BE2C (cell line): ENCODE measurements around the gene TTI1.
"Not testable (repeated sequence)": the region's sequence is repeated elsewhere in the genome, so short reads cannot be mapped to it uniquely, and the experiment has no call there.

ENCODE experiments used
- DNase-seq: peaks from one replicate; pipeline ENCODE4 v3.0.0-alpha.2; 2020
- H3K27me3 ChIP-seq: fragments of 250-450 bp; sonication (Bioruptor Pico); 2 replicates; pipeline ENCODE4 v1.5.1; 2020; ENCODE audit warnings: mild to moderate bottlenecking
- H3K36me3 ChIP-seq: fragments of 250-450 bp; sonication (Bioruptor Pico); 2 replicates; pipeline ENCODE4 v1.5.1; 2020; ENCODE audit warnings: mild to moderate bottlenecking
- H3K4me1 ChIP-seq: fragments of 250-450 bp; sonication (Bioruptor Pico); 2 replicates; pipeline ENCODE4 v1.5.1; 2020
- H3K4me3 ChIP-seq: 2 replicates; pipeline ENCODE4 v1.5.1; 2011; ENCODE audit warnings: low read depth, low read length
- H3K9me3 ChIP-seq: fragments of 250-450 bp; sonication (Bioruptor Pico); 2 replicates; pipeline ENCODE4 v1.5.1; 2020
- TF ChIP-seq, protein P1 (sequence below): IDR thresholded peaks from 2 replicates; pipeline ENCODE4 v1.5.1; 2012; ENCODE audit warnings: mild to moderate bottlenecking, low read depth, low read length

TTI1 gene

GRCh38 chr20:38011696-38012095 lies 21.6 kb downstream of the TTI1 start:
- Histone ChIP-seq H3K4me3 (no peak overlapping the region), H3K27me3 (no peaks in the 10 kb centered on the region), H3K36me3 (peaks cover 57% of the 10 kb centered on the region), H3K4me1 (peaks cover 9% of the 10 kb centered on the region), H3K9me3 (no peaks in the 10 kb centered on the region)
- DNase-seq = no peak
- TF ChIP-seq, protein P1, sequence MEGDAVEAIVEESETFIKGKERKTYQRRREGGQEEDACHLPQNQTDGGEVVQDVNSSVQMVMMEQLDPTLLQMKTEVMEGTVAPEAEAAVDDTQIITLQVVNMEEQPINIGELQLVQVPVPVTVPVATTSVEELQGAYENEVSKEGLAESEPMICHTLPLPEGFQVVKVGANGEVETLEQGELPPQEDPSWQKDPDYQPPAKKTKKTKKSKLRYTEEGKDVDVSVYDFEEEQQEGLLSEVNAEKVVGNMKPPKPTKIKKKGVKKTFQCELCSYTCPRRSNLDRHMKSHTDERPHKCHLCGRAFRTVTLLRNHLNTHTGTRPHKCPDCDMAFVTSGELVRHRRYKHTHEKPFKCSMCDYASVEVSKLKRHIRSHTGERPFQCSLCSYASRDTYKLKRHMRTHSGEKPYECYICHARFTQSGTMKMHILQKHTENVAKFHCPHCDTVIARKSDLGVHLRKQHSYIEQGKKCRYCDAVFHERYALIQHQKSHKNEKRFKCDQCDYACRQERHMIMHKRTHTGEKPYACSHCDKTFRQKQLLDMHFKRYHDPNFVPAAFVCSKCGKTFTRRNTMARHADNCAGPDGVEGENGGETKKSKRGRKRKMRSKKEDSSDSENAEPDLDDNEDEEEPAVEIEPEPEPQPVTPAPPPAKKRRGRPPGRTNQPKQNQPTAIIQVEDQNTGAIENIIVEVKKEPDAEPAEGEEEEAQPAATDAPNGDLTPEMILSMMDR = no peak

DNA sequence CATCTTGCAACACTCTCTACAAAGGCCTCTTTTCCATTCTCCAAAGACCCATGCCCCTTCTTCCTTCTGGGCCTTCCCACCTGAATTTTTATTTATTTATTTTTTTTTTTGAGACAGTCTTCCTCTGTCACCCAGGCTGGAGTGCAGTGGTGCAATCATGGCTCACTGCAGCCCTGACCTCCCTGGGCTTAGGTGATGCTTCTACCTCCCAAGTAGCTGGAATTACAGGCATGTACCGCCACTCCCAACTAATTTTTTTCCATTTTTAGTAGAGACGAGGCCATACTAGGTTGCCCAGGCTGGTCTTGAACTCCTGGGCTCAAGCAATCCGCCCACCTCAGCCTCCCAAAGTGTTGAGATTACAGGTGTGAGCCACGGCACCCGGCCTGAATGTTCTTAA lies 23.8 kb downstream of the TTI1 start:
- not testable (repeated sequence) for H3K4me3 ChIP-seq, H3K9me3 ChIP-seq, H3K27me3 ChIP-seq, H3K4me1 ChIP-seq, DNase-seq
- peaks cover 52% of the 10 kb centered on the region for H3K36me3 ChIP-seq

- Histone ChIP-seq H3K36me3 (peaks cover 47% of the 10 kb centered on the region), H3K4me1 (peaks cover 9% of the 10 kb centered on the region), H3K27me3 (no peaks in the 10 kb centered on the region), H3K9me3 (no peaks in the 10 kb centered on the region), H3K4me3 (no peak overlapping the region)
- TF ChIP-seq, protein P1 = no peak
- no peak for DNase-seq
These were observed 24.9 kb downstream of the TTI1 start for GRCh38 chr20:38008233-38008944.

DNA sequence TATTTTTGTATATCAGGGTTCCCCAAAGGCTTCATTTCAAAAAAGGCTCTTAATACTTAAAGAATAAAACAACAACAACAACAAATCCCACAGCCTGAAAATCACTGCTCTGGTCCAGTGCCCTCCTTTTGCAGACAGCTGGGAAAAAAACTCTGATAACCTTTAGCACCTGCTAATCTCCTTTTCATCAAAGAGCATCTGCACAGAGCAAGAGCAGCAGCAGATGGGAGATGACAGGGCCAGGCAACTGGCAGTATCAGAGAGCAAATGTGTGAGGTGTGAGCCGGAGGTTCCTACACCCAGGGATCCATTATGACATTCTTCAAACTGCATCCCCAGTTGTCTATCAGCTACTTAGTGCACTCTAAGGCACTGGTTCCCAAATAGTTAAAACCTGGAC lies 25.7 kb downstream of the TTI1 start:
- H3K9me3 ChIP-seq = no peaks in the 10 kb centered on the region
- H3K27me3 ChIP-seq = no peaks in the 10 kb centered on the region
- TF ChIP-seq, protein P1 = no peak
- H3K4me3 ChIP-seq = no peak overlapping the region
- DNase-seq = no peak
- peaks cover 11% of the 10 kb centered on the region for H3K4me1 ChIP-seq
- H3K36me3 ChIP-seq = peaks cover 38% of the 10 kb centered on the region

GRCh38 chr20:38005903-38006302 lies 27.4 kb downstream of the TTI1 start:
- no peaks in the 10 kb centered on the region for H3K9me3 ChIP-seq
- peaks cover 13% of the 10 kb centered on the region for H3K4me1 ChIP-seq
- H3K36me3 ChIP-seq = peaks cover 36% of the 10 kb centered on the region
- H3K4me3 ChIP-seq = no peak overlapping the region
- TF ChIP-seq, protein P1 = no peak
- no peaks in the 10 kb centered on the region for H3K27me3 ChIP-seq
- no peak for DNase-seq

DNA sequence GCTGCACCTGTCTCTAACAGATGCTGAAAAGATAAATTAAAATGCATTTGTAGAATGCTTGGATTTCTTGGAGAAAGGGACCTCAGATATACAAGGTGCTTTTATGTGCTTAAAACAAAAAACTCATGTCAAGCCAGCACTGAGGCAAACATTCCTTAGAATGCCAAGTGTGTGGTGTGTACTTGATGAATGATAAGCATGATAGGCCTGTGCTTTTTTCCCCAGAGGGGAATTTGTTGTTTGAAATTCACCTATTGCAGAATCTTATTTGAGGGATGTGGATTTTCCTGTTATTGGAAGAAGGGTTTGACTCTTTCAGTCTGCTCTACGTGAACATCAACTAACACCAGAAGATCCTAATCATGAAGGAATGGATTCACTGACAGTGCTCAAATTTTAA lies 28.8 kb downstream of the TTI1 start:
- no peak for DNase-seq
- Histone ChIP-seq H3K4me1 (peaks cover 13% of the 10 kb centered on the region), H3K27me3 (no peaks in the 10 kb centered on the region), H3K36me3 (peaks cover 39% of the 10 kb centered on the region), H3K9me3 (no peaks in the 10 kb centered on the region), H3K4me3 (no peak overlapping the region)
- TF ChIP-seq, protein P1 = no peak
